DMS 273 (cell line): Measurements from ENCODE around the gene FGD4.
"Not testable (repeated sequence)": the region's sequence is repeated elsewhere in the genome, so short reads cannot be mapped to it uniquely, and the experiment has no call there.

Experiments used
- DNase-seq: peaks from one replicate; lab custom pipeline; 2025; ENCODE audit not compliant: unreplicated experiment; lab: John Stamatoyannopoulos, UW

The FGD4 gene

DNA sequence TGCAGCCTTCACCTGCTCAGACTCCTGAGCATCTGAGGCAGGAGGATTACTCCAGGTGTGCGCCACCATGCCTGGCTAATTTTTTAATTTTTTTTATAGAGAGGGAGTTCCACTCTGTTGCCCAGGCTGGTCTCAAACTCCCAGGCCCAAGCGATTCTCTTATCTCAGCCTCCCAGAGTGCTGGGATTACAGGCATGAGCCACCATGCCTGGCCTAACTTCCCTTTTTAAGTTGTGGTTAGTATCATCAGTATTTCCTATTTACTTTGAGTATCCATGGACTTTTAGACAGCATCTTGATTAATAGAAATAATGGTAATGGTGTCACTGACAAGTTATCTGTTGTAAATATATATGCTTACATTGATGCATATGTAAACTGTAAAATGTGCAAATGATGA, 116.9 kb downstream of the FGD4 start:
- no peak for DNase-seq

DNA sequence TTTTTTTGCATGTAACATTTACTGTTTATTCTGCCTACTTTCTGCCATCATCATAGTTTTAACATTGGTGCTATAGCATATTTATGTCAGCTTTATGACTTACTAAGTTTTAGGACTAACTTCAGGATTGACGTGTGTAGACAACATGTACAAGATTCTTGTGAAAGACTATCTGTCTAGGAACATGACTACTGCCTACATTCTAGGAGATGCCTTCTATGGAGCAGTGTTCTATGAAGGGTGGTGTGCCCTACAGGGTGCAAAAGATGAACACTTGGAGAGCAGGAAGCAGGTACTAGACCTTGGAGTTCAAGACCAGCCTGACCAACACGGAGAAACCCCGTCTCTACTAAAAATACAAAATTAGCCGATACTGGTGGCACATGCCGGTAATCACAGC, 118.6 kb downstream of the FGD4 start:
- no peak for DNase-seq

DNA sequence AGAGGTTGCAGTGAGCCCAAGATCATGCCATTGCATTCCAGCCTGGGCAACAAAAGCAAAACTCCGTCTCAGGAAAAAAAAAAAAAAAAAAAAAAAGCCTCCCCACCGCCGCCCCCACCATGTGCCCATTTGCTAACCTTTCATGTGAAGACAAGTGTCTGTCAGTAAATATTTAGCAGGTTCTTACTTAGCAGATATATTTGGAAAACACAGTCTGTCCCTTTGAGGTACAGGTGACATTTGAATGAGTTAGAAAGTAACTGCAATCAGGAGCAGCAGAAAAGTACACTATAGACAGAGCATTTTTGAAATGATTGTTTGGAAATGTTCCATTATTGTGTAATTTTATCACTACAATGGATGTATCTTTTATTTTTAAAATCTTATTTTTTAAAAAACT, 119.7 kb downstream of the FGD4 start:
- no peak for DNase-seq

DNA sequence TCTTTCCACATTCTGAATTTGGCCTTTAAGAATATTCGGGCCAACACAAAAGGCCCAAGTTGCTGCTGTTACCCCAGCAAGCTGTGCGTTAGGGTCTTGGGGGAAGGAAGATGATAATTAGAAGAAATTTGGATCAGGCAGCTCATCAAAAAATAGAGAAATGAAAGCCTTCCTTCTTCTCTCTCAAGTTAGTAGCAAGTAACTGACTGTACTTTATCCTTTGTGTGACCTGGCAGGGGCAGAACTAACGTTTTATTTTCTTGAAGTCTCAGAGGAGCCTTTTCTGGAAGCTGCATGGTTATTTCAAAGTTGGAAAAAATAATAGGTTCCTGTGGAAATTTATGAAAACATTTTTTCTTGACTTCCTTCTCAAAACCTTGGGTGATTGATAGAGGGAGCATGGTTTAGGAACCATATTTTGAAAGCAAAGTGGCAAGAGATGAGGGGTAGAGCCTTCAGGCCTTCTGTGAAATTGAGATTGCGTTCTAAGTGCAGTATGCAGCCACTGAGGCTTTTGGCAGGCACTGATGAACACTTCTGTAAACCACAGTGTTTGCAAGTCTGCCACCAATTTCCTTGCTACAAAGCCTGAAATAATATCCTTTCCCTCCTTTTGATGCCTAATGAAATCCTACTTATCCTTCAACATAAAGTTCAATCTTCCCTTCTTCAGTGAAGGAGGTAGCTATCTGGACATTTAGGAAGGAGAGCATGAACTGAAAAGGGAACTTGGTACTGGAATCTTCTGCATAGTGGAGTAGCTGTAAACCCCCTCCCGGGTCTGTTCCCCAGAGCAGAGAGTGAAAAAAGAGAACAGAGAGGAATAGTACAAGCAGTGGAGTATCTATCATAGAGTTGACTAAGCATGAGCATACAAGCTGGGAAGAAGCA, 123.2 kb downstream of the FGD4 start:
- no peak for DNase-seq

DNA sequence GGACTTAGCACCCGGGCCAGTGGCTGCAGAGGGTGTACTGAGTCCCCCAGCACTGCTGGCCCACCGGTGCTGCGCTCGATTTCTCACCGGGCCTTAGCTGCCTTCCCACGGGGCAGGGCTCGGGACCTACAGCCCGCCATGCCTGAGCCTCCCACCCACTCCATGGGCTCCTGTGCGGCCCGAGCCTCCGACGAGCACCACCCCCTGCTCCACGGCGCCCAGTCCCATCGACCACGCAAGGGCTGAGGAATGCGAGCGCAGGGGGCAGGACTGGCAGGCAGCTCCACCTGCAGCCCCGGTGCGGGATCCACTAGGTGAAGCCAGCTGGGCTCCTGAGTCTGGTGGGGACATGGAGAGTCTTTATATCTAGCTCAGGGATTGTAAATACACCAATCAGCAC, 126.4 kb downstream of the FGD4 start:
- DNase-seq = not testable (repeated sequence)

DNA sequence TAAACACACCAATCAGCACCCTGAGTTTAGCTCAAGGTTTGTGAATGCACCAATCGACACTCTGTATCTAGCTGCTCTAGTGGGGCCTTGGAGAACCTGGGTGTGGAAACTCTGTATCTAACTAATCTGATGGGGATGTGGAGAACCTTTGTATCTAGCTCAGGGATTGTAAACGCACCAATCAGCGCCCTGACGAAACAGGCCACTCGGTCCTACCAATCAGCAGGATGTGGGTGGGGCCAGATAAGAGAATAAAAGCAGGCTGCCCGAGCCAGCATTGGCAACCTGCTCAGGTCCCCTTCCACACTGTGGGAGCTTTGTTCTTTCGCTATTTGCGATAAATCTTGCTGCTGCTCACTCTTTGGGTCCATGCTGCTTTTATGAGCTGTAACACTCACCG, 127.0 kb downstream of the FGD4 start:
- DNase-seq = not testable (repeated sequence)

DNA sequence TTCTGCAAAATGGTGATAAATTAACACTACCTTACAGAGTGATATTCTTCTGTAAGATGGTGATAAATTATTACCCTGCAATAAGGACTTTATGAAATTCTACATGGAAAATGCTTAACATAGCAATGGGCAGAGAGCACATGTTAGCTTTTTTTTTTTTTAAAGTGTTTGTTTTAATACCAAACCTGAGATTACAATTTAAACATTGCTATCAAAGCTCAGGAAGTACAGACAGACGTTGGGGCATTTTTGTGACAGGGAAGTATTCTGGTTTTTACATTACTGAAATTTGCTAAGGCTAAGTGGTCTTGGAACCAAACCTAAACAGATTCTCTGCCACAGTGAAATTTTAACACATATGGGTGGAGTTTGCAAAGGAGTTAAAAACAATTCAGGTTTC, 133.1 kb downstream of the FGD4 start:
- no peak for DNase-seq

DNA sequence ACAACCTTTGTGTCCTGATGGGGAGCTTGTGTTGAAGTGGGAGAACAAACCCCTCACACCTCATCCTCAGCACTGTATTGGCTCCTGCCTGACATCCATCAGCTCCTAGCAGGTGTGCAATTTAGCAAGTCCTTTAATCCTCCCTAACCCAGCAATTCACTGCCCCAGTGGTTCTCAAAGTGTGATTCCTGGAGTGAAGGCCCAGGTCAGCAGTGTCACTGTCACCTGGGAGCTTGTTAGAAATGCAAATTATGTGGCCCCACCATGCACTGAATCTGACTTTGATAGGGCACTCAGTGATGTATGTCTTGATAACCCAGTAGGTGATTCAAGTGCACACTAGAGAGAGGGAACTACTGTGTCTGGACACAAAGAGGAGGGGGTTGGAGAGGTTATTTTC, 133.6 kb downstream of the FGD4 start:
- no peak for DNase-seq

DNA sequence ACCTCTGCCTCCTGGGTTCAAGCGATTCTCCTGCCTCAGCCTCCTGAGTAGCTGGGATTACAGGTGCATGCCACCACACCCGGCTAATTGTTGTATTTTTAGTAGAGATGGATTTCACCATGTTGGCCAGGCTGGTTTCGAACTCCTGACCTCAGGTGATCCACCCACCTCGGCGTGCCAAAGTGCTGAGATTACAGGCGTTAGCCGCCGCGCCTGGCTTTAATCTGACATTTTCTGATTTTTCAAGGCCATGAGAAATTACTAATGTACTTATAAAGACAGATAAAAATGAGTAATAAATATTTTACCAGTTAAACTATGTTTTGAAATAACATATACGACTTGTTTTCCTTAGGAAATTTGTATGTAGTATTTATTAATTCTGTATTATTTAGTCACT, 134.1 kb downstream of the FGD4 start:
- DNase-seq = not testable (repeated sequence)

DNA sequence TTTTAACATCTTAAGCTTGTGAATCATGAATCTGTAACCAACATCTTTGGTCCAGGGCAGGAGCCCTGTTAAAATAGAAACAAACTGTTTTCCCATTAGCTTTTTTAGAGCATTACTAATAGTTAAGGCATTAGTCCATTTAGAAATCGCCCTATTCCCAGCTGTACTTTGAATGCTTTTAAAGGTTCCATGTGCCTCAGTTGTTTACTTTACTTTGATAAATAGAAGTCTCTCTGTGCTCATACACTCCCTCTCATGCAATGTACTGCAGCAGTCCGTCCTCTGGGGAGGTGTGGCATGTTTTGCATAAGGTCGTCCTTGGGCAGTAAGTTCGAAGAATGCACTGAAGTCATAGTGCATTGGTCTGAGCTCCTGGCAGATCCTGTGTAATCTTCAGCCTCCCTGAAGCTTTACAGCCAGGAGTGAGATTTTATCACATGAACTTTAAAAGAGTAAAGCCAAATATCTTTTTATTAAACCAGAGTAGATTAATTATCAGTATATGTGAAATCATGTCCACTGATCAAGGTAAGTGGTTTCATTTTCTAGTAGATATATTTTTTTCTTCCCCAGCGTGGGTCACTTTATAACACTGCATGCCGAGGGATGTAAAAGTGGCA, 134.7 kb downstream of the FGD4 start:
- peak; percentile 54 for DNase-seq

DNA sequence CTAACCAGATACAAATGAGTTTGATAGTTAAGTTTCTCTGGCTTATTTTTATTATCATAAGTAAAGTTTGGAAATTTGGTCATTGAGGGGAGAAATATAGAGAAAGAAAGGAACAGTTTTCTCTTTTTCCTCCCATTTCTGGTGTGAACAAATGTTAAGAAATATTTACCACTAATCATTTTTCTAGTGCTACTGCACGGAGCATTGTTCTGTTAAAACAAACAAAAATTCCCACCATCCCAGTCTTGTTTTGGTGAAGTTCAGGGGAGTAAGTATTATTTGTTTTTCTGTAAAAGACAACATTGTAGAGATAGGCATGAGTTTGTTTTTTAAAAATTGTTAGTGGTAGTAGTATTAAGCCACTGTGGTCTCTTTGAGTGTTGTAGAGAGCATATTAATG, 135.3 kb downstream of the FGD4 start:
- DNase-seq = no peak

DNA sequence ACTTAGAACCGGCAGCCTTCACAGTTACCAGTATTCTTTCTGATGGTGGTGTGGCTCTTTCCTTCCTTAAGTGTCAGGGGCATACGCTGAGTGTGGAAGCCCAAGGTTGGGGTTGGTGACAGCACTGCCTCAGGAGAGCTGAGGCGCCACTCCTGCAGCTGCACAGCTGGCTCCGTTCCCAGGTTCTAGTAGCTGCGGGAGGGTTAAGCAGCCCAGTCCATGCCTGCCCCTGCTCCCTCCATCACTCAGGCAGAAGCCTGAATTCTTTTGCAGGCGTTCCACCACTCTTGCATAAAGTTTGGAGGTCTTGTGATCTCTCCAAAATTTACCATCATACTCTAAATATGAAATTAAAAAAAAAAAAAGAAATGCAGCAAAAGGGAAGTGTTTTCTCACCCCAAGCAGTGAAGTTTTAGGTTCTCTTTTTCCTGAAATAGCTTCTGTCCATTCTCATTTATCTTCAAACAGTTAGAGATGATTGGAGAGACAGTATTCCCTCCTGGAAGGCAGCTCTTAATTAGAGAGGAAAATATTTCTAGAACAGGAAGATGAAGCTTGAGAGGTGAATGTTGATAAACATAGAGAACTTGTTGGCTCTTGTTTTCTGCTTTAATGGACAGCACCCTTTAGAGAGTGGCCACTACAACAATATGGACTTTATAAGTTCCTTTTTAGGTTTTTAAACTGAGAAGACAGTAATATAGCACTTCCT, 136.1 kb downstream of the FGD4 start:
- DNase-seq = peak; percentile 87

DNA sequence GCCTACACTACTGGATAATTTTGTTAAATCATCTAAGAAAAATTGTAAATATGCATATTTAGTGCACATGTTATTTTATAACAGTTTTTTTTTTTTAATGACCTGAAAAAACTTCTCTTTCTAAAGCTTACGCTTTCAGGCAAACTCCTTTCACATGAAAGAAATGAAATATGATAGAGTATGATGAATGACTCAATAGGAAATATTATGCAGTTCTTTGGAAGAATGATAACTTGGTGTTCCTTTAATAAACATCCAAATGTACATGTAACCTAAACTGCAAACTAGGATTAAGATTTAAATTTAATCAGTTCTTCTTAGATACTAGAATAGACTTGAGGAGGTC, 136.6 kb downstream of the FGD4 start:
- DNase-seq = no peak

DNA sequence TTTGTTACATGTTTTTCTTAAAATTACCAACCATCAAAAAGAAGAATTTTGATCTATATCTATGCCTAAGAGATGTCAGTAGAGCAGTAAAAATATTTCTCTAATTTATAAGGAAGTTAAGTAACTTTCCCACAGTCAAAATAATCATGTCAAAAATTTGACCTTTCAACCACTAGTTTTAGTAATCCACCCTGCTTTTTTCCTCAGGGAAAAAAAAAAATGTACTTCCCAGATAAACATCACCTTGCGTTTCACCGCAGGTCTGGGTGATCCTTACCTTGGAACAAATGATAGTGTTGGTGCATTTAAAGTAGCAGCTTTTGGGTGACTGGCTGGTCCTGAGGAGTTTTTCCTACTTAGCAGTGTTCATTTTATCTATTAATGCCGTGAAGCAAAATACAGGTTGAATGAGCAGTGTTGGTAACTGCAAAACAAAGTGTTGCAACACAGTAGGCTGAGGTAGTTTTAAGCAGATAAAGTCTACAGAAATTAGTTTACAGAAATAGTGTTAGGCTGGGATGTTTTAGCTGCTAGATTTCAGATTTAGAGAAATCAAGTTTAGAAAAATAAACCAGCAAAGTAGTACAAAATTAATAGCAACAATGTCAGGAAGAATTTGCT, 142.5 kb downstream of the FGD4 start:
- DNase-seq = no peak

DNA sequence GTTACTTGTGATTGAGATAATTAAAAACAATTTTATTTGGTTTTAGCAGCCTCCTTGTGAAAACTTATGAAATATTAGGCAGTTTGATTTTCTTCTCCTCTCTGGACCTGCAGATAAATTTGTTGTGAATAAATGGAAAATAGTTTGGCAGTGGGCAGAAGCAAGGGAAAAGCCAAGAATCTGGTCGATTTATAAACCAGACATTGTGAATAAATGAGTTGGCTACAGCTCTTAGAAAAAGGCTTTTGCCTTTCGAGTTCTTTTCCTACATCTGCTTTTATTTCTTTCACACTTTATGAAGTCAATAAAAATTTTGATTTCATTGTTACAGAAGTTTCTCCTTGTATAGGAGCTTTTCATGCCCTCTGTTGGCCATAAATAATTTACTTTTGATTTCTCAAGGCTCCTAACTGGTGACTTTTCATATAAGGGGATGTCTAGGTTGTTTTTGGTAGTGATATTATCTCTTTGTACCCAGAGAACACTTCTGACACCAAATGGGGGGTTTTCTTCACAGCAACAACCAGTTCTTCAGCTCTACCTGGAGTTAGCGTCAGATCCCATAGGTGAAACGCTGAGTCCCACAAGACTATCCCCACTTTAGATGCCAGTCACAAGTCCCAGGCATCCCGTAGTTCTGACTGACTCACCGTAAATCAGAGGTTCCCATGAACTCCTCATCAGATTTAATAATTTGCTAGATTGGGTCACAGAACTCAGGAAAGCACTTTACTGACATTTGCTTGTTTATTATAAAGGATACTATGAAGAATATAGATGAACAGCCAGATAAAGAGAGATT, 143.3 kb downstream of the FGD4 start:
- DNase-seq = no peak

DNA sequence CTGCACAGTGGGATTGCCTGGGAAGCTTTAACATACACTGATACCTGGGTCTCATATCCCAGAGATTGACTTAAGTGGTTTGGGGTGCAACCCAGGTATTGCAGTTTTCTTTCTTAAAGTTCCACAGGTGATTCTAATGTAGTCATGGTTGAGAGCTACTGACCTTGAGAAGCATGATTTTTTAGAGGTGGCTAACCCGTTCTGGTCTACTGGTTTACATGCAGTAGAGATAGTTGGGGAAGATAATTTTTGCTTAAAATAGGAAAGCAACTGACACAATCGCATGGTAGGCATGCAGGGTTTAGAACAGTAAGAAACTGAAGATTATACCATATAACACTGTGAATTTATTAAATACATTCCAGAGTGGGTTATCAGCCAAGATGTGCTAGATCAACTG, 145.5 kb downstream of the FGD4 start:
- DNase-seq = no peak

DNA sequence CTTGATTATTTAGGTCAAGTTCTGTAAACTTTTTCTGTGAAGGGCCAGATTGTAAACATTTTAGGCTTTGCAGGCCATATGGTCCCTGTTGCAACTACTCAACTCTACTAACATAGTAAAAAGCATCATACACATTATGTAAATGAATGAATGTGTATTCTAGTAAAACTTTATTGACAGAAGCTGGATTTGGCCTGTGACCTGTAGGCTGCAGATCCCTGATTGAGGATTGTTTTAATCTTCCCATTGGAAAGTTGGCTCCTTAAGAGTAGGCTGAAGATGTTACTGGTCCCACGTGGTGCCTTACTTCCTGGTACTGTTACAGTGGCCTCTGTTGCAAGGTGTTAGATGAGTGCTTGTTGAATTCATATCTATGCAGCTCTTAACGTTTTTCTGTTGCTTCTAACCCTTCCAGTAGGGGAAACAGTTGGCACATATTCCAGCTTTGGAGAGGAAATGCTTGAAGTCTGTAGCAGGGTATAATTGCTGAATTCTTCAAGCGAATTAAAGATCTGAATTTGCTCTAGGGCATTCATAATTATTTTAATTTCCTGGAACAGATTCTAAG, 146.1 kb downstream of the FGD4 start:
- peak; percentile 30 for DNase-seq

DNA sequence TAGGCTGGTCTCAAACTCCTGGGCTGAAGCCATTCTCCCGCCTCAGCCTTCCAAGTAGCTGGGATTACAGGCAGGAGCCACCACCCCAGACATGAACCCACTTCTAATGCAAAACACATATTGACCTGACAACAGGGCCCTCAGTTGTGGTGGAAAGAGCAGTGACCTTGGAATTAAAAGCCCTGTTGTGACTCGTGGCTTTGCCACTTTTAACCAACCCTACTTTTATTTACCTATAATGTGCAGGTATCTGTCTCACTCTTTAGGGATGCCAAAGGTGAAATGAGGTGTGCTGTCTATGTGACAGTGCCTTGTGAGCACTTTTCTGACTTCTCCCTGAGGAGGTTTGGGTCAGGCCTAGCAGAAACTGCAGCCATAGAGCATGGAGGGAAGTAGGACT, 146.9 kb downstream of the FGD4 start:
- DNase-seq = no peak

DNA sequence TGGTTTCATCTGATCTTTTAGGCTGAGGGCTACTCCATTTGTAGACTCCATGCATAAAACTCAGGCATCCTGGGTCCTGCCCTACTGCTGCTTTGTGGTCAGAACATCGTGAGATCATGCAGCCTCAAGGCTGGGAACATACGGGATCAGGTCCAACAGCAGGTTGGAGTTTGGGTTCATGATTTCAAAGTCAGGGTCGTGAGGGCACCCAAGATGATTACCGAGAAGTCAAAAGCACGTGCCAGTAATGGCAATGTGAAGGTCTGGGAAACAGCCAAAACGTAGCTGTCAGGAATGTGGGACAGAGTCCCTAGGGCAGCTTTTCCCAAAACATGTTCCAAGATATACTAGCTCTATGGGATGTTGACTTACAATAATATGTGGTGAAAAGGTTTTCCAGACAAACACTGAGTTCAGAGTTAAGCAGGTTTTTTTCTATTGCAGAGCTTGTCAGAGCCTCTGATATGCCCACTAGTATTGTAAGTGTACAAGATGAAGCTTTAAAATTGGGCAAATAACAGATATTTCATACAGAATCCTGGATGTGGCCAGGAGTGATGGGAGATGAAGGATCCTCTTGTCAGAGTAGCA, 149.4 kb downstream of the FGD4 start:
- DNase-seq = peak; percentile 17

DNA sequence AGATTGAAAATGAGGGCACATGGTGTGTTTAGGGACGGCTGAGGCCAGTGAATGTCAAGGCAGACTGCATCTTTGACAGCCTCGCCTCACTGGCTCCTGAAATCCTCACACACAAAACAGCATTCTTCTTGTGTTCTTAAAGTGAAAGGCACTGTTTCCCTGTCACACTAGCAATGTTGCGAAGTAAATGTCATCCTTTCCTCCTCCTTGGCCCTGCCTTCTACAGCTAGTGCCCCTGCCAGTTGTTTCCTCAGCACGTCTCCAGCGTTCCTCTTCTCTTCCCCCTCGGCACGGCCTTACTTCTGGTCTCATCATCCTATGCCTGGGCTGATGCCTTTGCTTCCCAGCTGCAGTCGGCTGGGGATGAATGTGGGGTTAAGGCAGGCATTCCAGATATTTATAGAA, 150.3 kb downstream of the FGD4 start:
- DNase-seq = no peak
